DMS153 (cell line): Measurements from ENCODE around the gene WDR1.

Experiments used
- DNase-seq: peaks from one replicate; lab custom pipeline; 2025; lab: John Stamatoyannopoulos, UW

The WDR1 gene

GRCh38 chr4:10099499-10100325, 16.9 kb downstream of the WDR1 start:
- DNase-seq, result no peak

GRCh38 chr4:10098780-10099160, 17.8 kb downstream of the WDR1 start:
- no peak for DNase-seq

GRCh38 chr4:10097906-10098779, 18.5 kb downstream of the WDR1 start:
- DNase-seq, result no peak

GRCh38 chr4:10096978-10097335, 19.6 kb downstream of the WDR1 start:
- no peak for DNase-seq

- DNase-seq, result no peak
These were observed 20.2 kb downstream of the WDR1 start for GRCh38 chr4:10096201-10096977.

GRCh38 chr4:10095296-10095991, 21.2 kb downstream of the WDR1 start:
- no peak for DNase-seq

GRCh38 chr4:10094841-10095240, 21.8 kb downstream of the WDR1 start:
- no peak for DNase-seq

- DNase-seq, result no peak
These were observed 22.6 kb downstream of the WDR1 start for GRCh38 chr4:10093801-10094552.

- DNase-seq, result no peak
These were observed 23.4 kb downstream of the WDR1 start for GRCh38 chr4:10093271-10093621.

GRCh38 chr4:10092481-10093270, 23.9 kb downstream of the WDR1 start:
- DNase-seq, result no peak

- DNase-seq, result no peak
These were observed 24.9 kb downstream of the WDR1 start for GRCh38 chr4:10091531-10092181.

- DNase-seq, result no peak
These were observed 25.9 kb downstream of the WDR1 start for GRCh38 chr4:10090467-10091250.

- no peak for DNase-seq
These were observed 27.3 kb downstream of the WDR1 start for GRCh38 chr4:10089346-10089745.

- no peak for DNase-seq
These were observed 28.2 kb downstream of the WDR1 start for GRCh38 chr4:10088135-10089010.

GRCh38 chr4:10087152-10087791, 29.3 kb downstream of the WDR1 start:
- DNase-seq, result no peak

GRCh38 chr4:10086506-10087120, 30.0 kb downstream of the WDR1 start:
- no peak for DNase-seq
